Left lung (tissue), 10 donors: ENCODE data around the gene PIGC. TPM values are rescaled to one million over a fixed set of nuclear protein-coding genes. Genes with fewer than 3 reads are reported as not detected.
A peak's percentile ranks its signal among the peaks of the same experiment; 100 is the strongest.

Source experiments
- ATAC-seq: fragments of 200-7000 bp; cut with Tn5 transposase; one replicate; pipeline ENCODE4 v1.9.1; 2020; ENCODE audit warnings: moderate library complexity
- DNase-seq, 4 donors: peaks; one replicate each; pipeline ENCODE4 v3.0.0-alpha.2; 2013 to 2020
- H3K27ac ChIP-seq, 2 donors: fragments of 200-600 bp; sonication (generic) in 1 of 2; one replicate each; pipeline versions ENCODE4 v1.5.0 to v1.8.0; 2020 to 2021
- H3K27me3 ChIP-seq, 2 donors: fragments of 200-600 bp; sonication (generic) in 1 of 2; one replicate each; pipeline versions ENCODE4 v1.5.0 to v1.8.0; 2020 to 2021
- H3K36me3 ChIP-seq, 2 donors: fragments of 200-600 bp; sonication (generic) in 1 of 2; one replicate each; pipeline versions ENCODE4 v1.5.0 to v1.8.0; 2020 to 2021
- H3K4me1 ChIP-seq, 2 donors: fragments of 200-600 bp; one replicate each; pipeline ENCODE4 v1.8.0; 2021
- H3K4me3 ChIP-seq, 2 donors: fragments of 200-600 bp; sonication (generic) in 1 of 2; one replicate each; pipeline versions ENCODE4 v1.5.0 to v1.8.0; 2020 to 2021; ENCODE audit warnings: mild to moderate bottlenecking in 1 of 2
- H3K9me3 ChIP-seq, 2 donors: fragments of 200-600 bp; sonication (generic) in 1 of 2; one replicate each; pipeline versions ENCODE4 v1.5.0 to v1.8.0; 2020 to 2021
- CTCF ChIP-seq, 2 donors: fragments of 200-600 bp; sonication (generic) in 1 of 2; IDR thresholded peaks; one replicate each; pipeline versions ENCODE4 v1.5.0 to v1.8.0; 2021; ENCODE audit warnings: antibody characterized with exemption in 2 of 2
- intact Hi-C, 2 donors: fragments of 100-400 bp; cut with DNase I; formaldehyde crosslinking; loops; one replicate each; pipeline versions ENCODE4 v1.11.2 to v1.14.2; 2022
- polyA plus RNA-seq, 6 donors: library from polyadenylated mRNA; unstranded; fragments of 120-200 nt; gene quantifications; one replicate each; pipeline ENCODE4 v1.2.1, GENCODE V29; 2013; ENCODE audit not compliant: insufficient read length in 6 of 6
- total RNA-seq, 2 donors: library from RNA; stranded (reverse); fragmentation: NEBNext Ultra II Directional; extraction: Animal tissue kit (Norgen Biotek cat#: 25700); gene quantifications; one replicate each; pipeline ENCODE4 v1.2.1, GENCODE V29; 2021
- donor health status: DM: no; HTN: yes; CAD: no.
- donor health status: DM: no; HTN: no; CAD: no.

PIGC gene
- total and polyA plus RNA-seq, 8 donors: 22.3 to 45.8 (median 44.1) TPM

- ATAC-seq: no peak
- no peak for TF ChIP-seq CTCF (IDR thresholded peaks at IDR 0.05)
- Histone ChIP-seq H3K27ac (no peak overlapping the region), H3K9me3 (no peaks in the 10 kb centered on the region), H3K27me3 (no peaks in the 10 kb centered on the region), H3K36me3 (no peaks in the 10 kb centered on the region), H3K4me3 (no peak overlapping the region), H3K4me1 (peaks cover 3 to 14% of the 10 kb centered on the region in 2 donors)
- DNase-seq: no peak
- intact Hi-C loops: no loop called here
These were observed 26.3 kb upstream of the PIGC start for GRCh38 chr1:172470149-172470548.

- H3K9me3 ChIP-seq: no peaks in the 10 kb centered on the region
- DNase-seq (no peak), ATAC-seq (no peak)
- H3K4me1 ChIP-seq: peaks cover 3 to 14% of the 10 kb centered on the region in 2 donors
- no peak for TF ChIP-seq CTCF (IDR thresholded peaks at IDR 0.05)
- H3K4me3 ChIP-seq: no peak overlapping the region
- no peaks in the 10 kb centered on the region for H3K36me3 ChIP-seq
- intact Hi-C loops: no loop called here
- H3K27me3 ChIP-seq: no peaks in the 10 kb centered on the region
- H3K27ac ChIP-seq: no peak overlapping the region
These were observed 25.8 kb upstream of the PIGC start for GRCh38 chr1:172469717-172470116.

- ATAC-seq (no peak), DNase-seq (no peak)
- intact Hi-C loops: no loop called here
- Histone ChIP-seq H3K27ac (no peak overlapping the region), H3K4me3 (no peak overlapping the region), H3K9me3 (no peaks in the 10 kb centered on the region), H3K36me3 (no peaks in the 10 kb centered on the region), H3K27me3 (no peaks in the 10 kb centered on the region), H3K4me1 (peaks cover 3 to 6% of the 10 kb centered on the region in 2 donors)
- no peak for TF ChIP-seq CTCF (IDR thresholded peaks at IDR 0.05)
These were observed 24.4 kb upstream of the PIGC start for GRCh38 chr1:172468296-172468695.

- intact Hi-C loops: no loop called here
- no peaks in the 10 kb centered on the region for H3K4me1 ChIP-seq
- no peaks in the 10 kb centered on the region for H3K27me3 ChIP-seq
- no peak overlapping the region for H3K27ac ChIP-seq
- ATAC-seq (no peak), DNase-seq (no peak)
- H3K36me3 ChIP-seq: no peaks in the 10 kb centered on the region
- no peak overlapping the region for H3K4me3 ChIP-seq
- TF ChIP-seq CTCF (IDR thresholded peaks at IDR 0.05): no peak
- H3K9me3 ChIP-seq: no peaks in the 10 kb centered on the region
These were observed 23.6 kb upstream of the PIGC start for GRCh38 chr1:172467446-172467845.

GRCh38 chr1:172466795-172467407 is 23.0 kb upstream of the PIGC start:
- ATAC-seq: peak; percentile 72
- TF ChIP-seq CTCF (IDR thresholded peaks at IDR 0.05): no peak
- Histone ChIP-seq H3K27me3 (no peaks in the 10 kb centered on the region), H3K4me1 (no peaks in the 10 kb centered on the region), H3K4me3 (no peak overlapping the region), H3K9me3 (no peaks in the 10 kb centered on the region), H3K27ac (no peak overlapping the region), H3K36me3 (no peaks in the 10 kb centered on the region)
- DNase-seq: no peak
- intact Hi-C loops: no loop called here
